Measurements from ENCODE around the gene SLC9B2. TPM values are rescaled to one million over a fixed set of nuclear protein-coding genes. Genes with fewer than 3 reads are reported as not detected.
A peak's percentile ranks its signal among the peaks of the same experiment; 100 is the strongest.

Gene SLC9B2
- polyA plus RNA-seq, 3 donors = 0.38 to 0.59 (median 0.48) TPM

DNA sequence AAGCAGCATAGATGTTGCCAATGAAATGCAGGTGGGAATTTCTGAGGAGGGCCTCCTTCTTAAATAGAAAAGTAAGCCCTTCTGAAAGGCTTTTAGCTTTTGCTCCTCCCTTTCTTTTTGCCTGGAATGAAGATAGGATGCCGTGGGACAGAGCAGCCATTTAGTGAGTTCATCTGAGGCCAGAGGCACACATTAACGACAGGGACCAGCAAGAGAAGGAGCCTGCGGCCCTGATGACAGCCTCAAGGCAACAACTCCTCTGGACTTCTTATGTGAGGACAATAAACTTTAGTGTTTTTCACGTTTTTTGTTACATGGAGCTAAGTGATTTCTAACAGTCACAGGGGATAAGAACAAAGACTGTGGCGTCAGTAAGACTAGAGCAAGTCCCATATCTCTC is 24.1 kb upstream of the SLC9B2 start:
- no peak overlapping the region for H3K4me2 ChIP-seq (replicated peaks; ENCODE audit: extremely low read depth, low read length, poor library complexity, severe bottlenecking)
- no peak overlapping the region for H3K4me3 Mint-ChIP-seq
- no peak overlapping the region for H3K9ac ChIP-seq (ENCODE audit: insufficient read depth, low read length, poor library complexity, severe bottlenecking)
- no peak overlapping the region for H3K27ac Mint-ChIP-seq
- H4K20me1 ChIP-seq (ENCODE audit: insufficient read depth, low read length) = no peaks in the 10 kb centered on the region
- no peak for DNase-seq
- intact Hi-C loops (cut with micrococcal nuclease) = no loop called here
- peaks cover 8 to 9% of the 10 kb centered on the region in 2 donors for H3K4me1 ChIP-seq (ENCODE audit: control insufficient read depth in 1 of 2, insufficient read depth in 2 of 2, low read length in 2 of 2)
- TF ChIP-seq, protein P1, sequence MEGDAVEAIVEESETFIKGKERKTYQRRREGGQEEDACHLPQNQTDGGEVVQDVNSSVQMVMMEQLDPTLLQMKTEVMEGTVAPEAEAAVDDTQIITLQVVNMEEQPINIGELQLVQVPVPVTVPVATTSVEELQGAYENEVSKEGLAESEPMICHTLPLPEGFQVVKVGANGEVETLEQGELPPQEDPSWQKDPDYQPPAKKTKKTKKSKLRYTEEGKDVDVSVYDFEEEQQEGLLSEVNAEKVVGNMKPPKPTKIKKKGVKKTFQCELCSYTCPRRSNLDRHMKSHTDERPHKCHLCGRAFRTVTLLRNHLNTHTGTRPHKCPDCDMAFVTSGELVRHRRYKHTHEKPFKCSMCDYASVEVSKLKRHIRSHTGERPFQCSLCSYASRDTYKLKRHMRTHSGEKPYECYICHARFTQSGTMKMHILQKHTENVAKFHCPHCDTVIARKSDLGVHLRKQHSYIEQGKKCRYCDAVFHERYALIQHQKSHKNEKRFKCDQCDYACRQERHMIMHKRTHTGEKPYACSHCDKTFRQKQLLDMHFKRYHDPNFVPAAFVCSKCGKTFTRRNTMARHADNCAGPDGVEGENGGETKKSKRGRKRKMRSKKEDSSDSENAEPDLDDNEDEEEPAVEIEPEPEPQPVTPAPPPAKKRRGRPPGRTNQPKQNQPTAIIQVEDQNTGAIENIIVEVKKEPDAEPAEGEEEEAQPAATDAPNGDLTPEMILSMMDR (IDR thresholded peaks at IDR 0.05) = no peak
- no peak overlapping the region for H3K4me3 ChIP-seq (replicated peaks in 1 of 3; ENCODE audit: low read depth in 2 of 3, low read length in 3 of 3)
- no peaks in the 10 kb centered on the region for H3K9me3 ChIP-seq (replicated peaks in 1 of 2; ENCODE audit: control insufficient read depth in 1 of 2, insufficient read depth in 1 of 2, low read length in 2 of 2)
- no CpG with 5 or more reads among the region's 5 CpGs for WGBS (ENCODE audit: insufficient coverage)
- peaks cover 6 to 7% of the 10 kb centered on the region in 2 donors for H3K36me3 Mint-ChIP-seq
- H3K36me3 ChIP-seq (replicated peaks in 1 of 2; ENCODE audit: control insufficient read depth in 1 of 2, insufficient read depth in 2 of 2, low read length in 2 of 2) = peaks cover 0 to 4% of the 10 kb centered on the region in 2 donors
- H3K27me3 ChIP-seq (ENCODE audit: control insufficient read depth in 2 of 2, insufficient read depth in 2 of 2, low read length in 2 of 2) = no peaks in the 10 kb centered on the region
- H2AFZ ChIP-seq (ENCODE audit: insufficient read depth, low read depth, low read length, poor library complexity, severe bottlenecking) = no peak overlapping the region
- H3K79me2 ChIP-seq (ENCODE audit: insufficient read depth, low read length) = no peaks in the 10 kb centered on the region
- peaks cover 14% of the 10 kb centered on the region for H3K4me1 Mint-ChIP-seq
- H3K27me3 Mint-ChIP-seq (ENCODE audit: low read depth in 3 of 3) = peaks cover 0 to 2% (median 2%) of the 10 kb centered on the region in 3 donors
- no peaks in the 10 kb centered on the region for H3K9me3 Mint-ChIP-seq
- no peak overlapping the region for H3K27ac ChIP-seq (ENCODE audit: low read depth in 1 of 2, low read length in 2 of 2)

DNA sequence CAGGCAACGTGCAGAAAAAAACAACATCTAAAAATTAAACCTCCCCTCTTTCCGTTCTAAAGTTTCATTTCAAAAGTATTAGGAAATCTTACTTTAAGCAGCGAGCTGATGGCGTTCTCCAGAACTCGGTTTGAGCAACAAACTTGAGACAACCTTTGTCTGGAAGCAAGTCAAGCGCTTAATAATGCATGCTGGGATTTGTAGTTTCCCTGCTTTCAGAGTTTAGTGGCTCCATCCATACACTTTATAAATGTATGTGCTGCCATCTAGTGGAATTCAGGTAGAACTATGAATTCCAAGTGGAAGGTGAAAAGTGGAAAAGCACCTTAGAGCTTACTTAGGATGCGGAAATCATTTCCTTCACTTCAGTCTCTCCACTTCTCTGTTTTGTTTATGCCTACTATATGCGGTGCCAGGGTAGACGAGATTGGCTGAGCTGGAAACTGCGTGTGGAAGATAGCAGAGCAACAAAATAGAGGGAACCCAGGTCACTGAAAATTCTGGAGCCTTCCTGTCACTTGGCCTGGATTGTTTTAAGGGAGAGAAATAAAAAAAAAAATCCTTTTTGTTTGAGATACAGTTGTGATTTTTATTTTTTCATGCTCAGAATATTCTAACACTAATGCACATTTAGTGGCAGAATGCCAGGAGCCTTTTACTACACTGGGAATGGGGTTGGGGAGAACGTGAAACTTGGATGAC is 23.3 kb upstream of the SLC9B2 start, which contains the start of gene BDH2:
Gene BDH2 (minus strand): TSS at position 144 of the 702 bp plus-strand sequence. CDS start 3,580 bp downstream, outside the sequence.
- peak within 1 kb of the TSS; percentile 63 to 93 (median 86) for H3K27ac Mint-ChIP-seq
- Histone ChIP-seq H3K79me2 (ENCODE audit: insufficient read depth, low read length) (no peaks in the 10 kb centered on the region), H3K27ac (ENCODE audit: low read depth in 1 of 2, low read length in 2 of 2) (peak within 1 kb of the TSS in 1 of 2 donors; percentile 77), H3K9me3 (replicated peaks in 1 of 2; ENCODE audit: control insufficient read depth in 1 of 2, insufficient read depth in 1 of 2, low read length in 2 of 2) (no peaks in the 10 kb centered on the region), H3K27me3 (ENCODE audit: control insufficient read depth in 2 of 2, insufficient read depth in 2 of 2, low read length in 2 of 2) (no peaks in the 10 kb centered on the region), H4K20me1 (ENCODE audit: insufficient read depth, low read length) (no peaks in the 10 kb centered on the region), H2AFZ (ENCODE audit: insufficient read depth, low read depth, low read length, poor library complexity, severe bottlenecking) (peak within 1 kb of the TSS; percentile 89), H3K36me3 (replicated peaks in 1 of 2; ENCODE audit: control insufficient read depth in 1 of 2, insufficient read depth in 2 of 2, low read length in 2 of 2) (no peaks in the 10 kb centered on the region), H3K4me3 (replicated peaks in 1 of 3; ENCODE audit: low read depth in 2 of 3, low read length in 3 of 3) (peak within 1 kb of the TSS; percentile 16 to 80 (median 73)), H3K9ac (ENCODE audit: insufficient read depth, low read length, poor library complexity, severe bottlenecking) (peak within 1 kb of the TSS; percentile 52), H3K4me2 (replicated peaks; ENCODE audit: extremely low read depth, low read length, poor library complexity, severe bottlenecking) (peak within 1 kb of the TSS; percentile 69), H3K4me1 (ENCODE audit: control insufficient read depth in 1 of 2, insufficient read depth in 2 of 2, low read length in 2 of 2) (peaks cover 8 to 9% of the 10 kb centered on the region in 2 donors)
- TF ChIP-seq, protein P1 (IDR thresholded peaks at IDR 0.05) = peak; percentile 82
- peak; percentile 85 to 96 (median 88) for DNase-seq
- no peaks in the 10 kb centered on the region for H3K9me3 Mint-ChIP-seq
- peaks cover 0 to 1% of the 10 kb centered on the region in 2 donors for H3K36me3 Mint-ChIP-seq
- H3K4me3 Mint-ChIP-seq = peak within 1 kb of the TSS; percentile 69 to 92
- H3K27me3 Mint-ChIP-seq (ENCODE audit: low read depth in 3 of 3) = peaks cover 0 to 2% (median 2%) of the 10 kb centered on the region in 3 donors
- 6% methylated on average over 7 of the region's 11 CpGs for WGBS (ENCODE audit: insufficient coverage)
- H3K4me1 Mint-ChIP-seq = peaks cover 14% of the 10 kb centered on the region
- intact Hi-C loops (cut with micrococcal nuclease) = no loop called here

Data from CD14-positive monocyte (primary cell).